ENCODE measurements around the gene CDYL2. TPM values are rescaled to one million over a fixed set of nuclear protein-coding genes. Genes with fewer than 3 reads are reported as not detected.

CDYL2 gene
- total RNA-seq, 2 donors from 2014 or later = 9.9 to 12.8 TPM

DNA sequence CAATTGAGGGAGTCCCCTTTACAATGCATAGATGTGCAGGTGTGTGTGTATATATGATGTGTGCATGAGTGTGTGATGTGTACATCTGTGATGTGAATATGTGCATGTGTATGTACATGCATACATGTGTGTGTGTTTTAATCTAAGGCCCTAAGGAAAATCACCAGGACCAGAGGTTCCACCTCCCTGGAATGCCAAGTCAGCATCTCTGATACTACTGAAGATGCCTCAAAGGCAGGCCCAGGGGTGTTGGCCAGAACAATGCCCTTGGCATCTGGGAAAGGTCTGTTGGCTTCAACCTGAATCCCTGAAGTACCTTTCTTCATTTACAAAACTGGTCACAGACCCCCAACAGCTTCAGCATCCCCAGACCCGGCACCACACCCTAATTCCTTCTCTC is 129.5 kb downstream of the CDYL2 start:
- Mint-ChIP-seq H3K36me3 (ENCODE audit: low read depth) (peaks cover 17% of the 10 kb centered on the region), H3K4me1 (peaks cover 5% of the 10 kb centered on the region), H3K27me3 (ENCODE audit: insufficient read depth) (peaks cover 72% of the 10 kb centered on the region), H3K27ac (no peak overlapping the region), H3K4me3 (no peak overlapping the region), H3K9me3 (peaks cover 5% of the 10 kb centered on the region)
- WGBS, 2 experiments (ENCODE audit: insufficient coverage in 1 of 2, insufficient read length in 1 of 2) = 80 to 100% methylated on average over 1 of the region's 1 CpG
- H3K36me3 ChIP-seq (ENCODE audit: control insufficient read depth, insufficient read depth, low read length) = no peaks in the 10 kb centered on the region
- H3K9me3 ChIP-seq (ENCODE audit: control insufficient read depth, low read length) = no peaks in the 10 kb centered on the region
- TF ChIP-seq, protein P1, sequence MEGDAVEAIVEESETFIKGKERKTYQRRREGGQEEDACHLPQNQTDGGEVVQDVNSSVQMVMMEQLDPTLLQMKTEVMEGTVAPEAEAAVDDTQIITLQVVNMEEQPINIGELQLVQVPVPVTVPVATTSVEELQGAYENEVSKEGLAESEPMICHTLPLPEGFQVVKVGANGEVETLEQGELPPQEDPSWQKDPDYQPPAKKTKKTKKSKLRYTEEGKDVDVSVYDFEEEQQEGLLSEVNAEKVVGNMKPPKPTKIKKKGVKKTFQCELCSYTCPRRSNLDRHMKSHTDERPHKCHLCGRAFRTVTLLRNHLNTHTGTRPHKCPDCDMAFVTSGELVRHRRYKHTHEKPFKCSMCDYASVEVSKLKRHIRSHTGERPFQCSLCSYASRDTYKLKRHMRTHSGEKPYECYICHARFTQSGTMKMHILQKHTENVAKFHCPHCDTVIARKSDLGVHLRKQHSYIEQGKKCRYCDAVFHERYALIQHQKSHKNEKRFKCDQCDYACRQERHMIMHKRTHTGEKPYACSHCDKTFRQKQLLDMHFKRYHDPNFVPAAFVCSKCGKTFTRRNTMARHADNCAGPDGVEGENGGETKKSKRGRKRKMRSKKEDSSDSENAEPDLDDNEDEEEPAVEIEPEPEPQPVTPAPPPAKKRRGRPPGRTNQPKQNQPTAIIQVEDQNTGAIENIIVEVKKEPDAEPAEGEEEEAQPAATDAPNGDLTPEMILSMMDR (conservative IDR thresholded peaks at IDR 0.05) = no peak
- H3K9ac ChIP-seq (ENCODE audit: extremely low read depth, low read length, poor library complexity, severe bottlenecking) = no peak overlapping the region
- H3K4me1 ChIP-seq (ENCODE audit: control insufficient read depth, insufficient read depth, low read length) = no peaks in the 10 kb centered on the region
- H3K27me3 ChIP-seq (ENCODE audit: control insufficient read depth, insufficient read depth, low read length, poor library complexity, severe bottlenecking) = peaks cover 69% of the 10 kb centered on the region
- H3K27ac ChIP-seq (ENCODE audit: low read depth, low read length) = no peak overlapping the region
- H3K4me3 ChIP-seq (ENCODE audit: low read length) = no peak overlapping the region
- no peak for DNase-seq

DNA sequence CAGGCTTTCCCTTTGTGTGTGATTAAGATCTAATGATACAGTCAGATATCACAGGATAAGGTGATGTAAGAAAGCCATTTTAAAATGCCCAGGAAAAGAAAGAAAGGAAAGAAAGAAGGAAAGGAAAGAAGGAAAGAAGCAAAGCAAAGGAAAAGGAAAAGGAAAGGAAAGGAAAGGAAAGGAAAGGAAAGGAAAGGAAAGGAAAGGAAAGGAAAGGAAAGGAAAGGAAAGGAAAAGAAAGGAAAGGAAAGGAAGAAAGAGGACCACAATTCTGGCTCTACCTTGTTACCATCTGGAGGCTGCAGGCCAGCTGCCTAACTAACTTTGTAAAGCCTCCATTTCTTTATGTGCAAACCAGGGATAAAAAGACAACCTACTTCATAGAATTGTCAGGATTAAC is 132.0 kb downstream of the CDYL2 start:
- Mint-ChIP-seq H3K27ac (no peak overlapping the region), H3K27me3 (ENCODE audit: insufficient read depth) (peaks cover 86% of the 10 kb centered on the region), H3K4me1 (peaks cover 7% of the 10 kb centered on the region)

DNA sequence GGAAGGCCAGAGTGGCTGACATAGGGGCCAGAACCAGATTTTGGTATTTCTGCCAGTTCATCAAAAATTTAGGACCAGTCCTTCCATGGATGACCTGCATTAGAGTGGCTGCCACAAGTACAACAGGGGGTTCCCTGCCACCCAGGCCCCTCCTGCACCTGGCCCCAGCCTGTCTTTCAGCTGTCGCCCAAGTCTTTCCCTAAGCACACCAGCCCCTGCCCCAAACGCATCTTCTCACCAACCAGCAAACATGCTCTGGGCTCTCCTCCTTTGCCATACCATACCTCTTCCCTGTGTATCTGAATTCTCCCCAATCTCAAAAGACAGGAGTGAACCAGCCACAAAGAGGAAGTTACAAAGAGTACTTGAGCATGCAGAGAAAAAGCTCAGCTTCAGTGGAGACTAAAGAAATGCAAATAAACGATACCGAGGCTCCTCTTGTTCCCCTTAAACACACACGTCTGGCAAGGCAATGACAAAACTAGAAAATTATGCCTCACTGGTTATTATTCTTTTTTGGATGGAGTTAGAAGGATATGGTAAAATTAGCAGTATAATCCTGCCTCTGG is 133.0 kb downstream of the CDYL2 start:
- H3K36me3 ChIP-seq (ENCODE audit: control insufficient read depth, insufficient read depth, low read length) = no peaks in the 10 kb centered on the region
- Mint-ChIP-seq H3K4me1 (peaks cover 16% of the 10 kb centered on the region), H3K27me3 (ENCODE audit: insufficient read depth) (peaks cover 79% of the 10 kb centered on the region), H3K4me3 (no peak overlapping the region), H3K27ac (no peak overlapping the region), H3K36me3 (ENCODE audit: low read depth) (peaks cover 13% of the 10 kb centered on the region), H3K9me3 (no peaks in the 10 kb centered on the region)
- no peak for DNase-seq
- H3K4me1 ChIP-seq (ENCODE audit: control insufficient read depth, insufficient read depth, low read length) = peaks cover 10% of the 10 kb centered on the region
- 63 to 65% methylated on average over 2 to 5 of the region's 5 CpGs for WGBS, 2 experiments (ENCODE audit: insufficient coverage in 1 of 2, insufficient read length in 1 of 2)
- TF ChIP-seq, protein P1 (conservative IDR thresholded peaks at IDR 0.05) = no peak
- peaks cover 76% of the 10 kb centered on the region for H3K27me3 ChIP-seq (ENCODE audit: control insufficient read depth, insufficient read depth, low read length, poor library complexity, severe bottlenecking)
- H3K9me3 ChIP-seq (ENCODE audit: control insufficient read depth, low read length) = no peaks in the 10 kb centered on the region
- H3K9ac ChIP-seq (ENCODE audit: extremely low read depth, low read length, poor library complexity, severe bottlenecking) = no peak overlapping the region
- no peak overlapping the region for H3K4me3 ChIP-seq (ENCODE audit: low read length)
- no peak overlapping the region for H3K27ac ChIP-seq (ENCODE audit: low read depth, low read length)

More for the DNA sequence above, 132.0 kb downstream of the CDYL2 start:
- Mint-ChIP-seq H3K9me3 (no peaks in the 10 kb centered on the region), H3K36me3 (ENCODE audit: low read depth) (peaks cover 14% of the 10 kb centered on the region), H3K4me3 (no peak overlapping the region)
- Histone ChIP-seq H3K36me3 (ENCODE audit: control insufficient read depth, insufficient read depth, low read length) (no peaks in the 10 kb centered on the region), H3K9ac (ENCODE audit: extremely low read depth, low read length, poor library complexity, severe bottlenecking) (no peak overlapping the region), H3K27me3 (ENCODE audit: control insufficient read depth, insufficient read depth, low read length, poor library complexity, severe bottlenecking) (peaks cover 86% of the 10 kb centered on the region), H3K4me3 (ENCODE audit: low read length) (no peak overlapping the region), H3K4me1 (ENCODE audit: control insufficient read depth, insufficient read depth, low read length) (peaks cover under 1% of the 10 kb centered on the region), H3K27ac (ENCODE audit: low read depth, low read length) (no peak overlapping the region), H3K9me3 (ENCODE audit: control insufficient read depth, low read length) (no peaks in the 10 kb centered on the region)
- TF ChIP-seq, protein P1 (conservative IDR thresholded peaks at IDR 0.05) = no peak
- DNase-seq = no peak

Data from endodermal cell (in vitro differentiated cells).